ENCODE results near the gene FCER2. TPM values are rescaled to one million over a fixed set of nuclear protein-coding genes. Genes with fewer than 3 reads are reported as not detected.

The FCER2 gene
- total RNA-seq, 2 experiments from 2014 or later, result 3.3 to 4.6 TPM

DNA sequence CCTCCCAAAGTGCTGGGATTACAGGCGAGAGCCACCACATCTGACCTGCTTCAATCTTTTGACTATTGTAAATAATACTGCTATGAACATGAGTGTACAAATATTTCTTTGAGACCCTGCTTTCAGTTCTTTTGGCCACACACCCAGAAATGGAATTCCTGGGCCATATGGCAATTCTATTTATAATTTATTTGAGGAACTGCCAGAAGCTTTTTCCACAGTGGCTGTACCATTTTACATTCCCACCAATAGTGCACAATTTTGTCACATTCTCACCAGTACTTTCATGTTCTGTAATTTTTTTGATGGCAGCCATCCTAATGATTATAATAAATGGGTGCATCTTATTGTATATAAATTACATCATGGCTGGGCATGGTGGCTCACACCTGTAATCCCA lies 13.7 kb upstream of the FCER2 start:
- no peak for DNase-seq (ENCODE audit: low spot score)
- H3K4me1 ChIP-seq (ENCODE audit: insufficient read depth, low read length, poor library complexity, severe bottlenecking), result peaks cover 13% of the 10 kb centered on the region
- intact Hi-C loops (cut with micrococcal nuclease; ENCODE audit: unreplicated experiment), result no loop called here
- no peaks in the 10 kb centered on the region for H3K79me2 ChIP-seq (ENCODE audit: insufficient read depth, low read depth, low read length)
- H3K36me3 ChIP-seq (ENCODE audit: insufficient read depth, low read length), result no peaks in the 10 kb centered on the region
- POLR2A ChIA-PET, result no interaction called here
- no peaks in the 10 kb centered on the region for H3K9me3 ChIP-seq (ENCODE audit: low read length)
- no peaks in the 10 kb centered on the region for H3K9me2 ChIP-seq (ENCODE audit: insufficient read depth, low read length)
- TF ChIP-seq CTCF (conservative IDR thresholded peaks at IDR 0.05; ENCODE audit: low read length), result no peak
- TF ChIP-seq EZH2phosphoT487 (IDR thresholded peaks at IDR 0.05; ENCODE audit: borderline replicate concordance, low read depth, low read length), result no peak
- H3K4me3 ChIP-seq (ENCODE audit: low read depth, low read length, poor library complexity, severe bottlenecking), result no peak overlapping the region
- BruUV-seq (replicated peaks), result no TSS peak
- no peak overlapping the region for H3K4me2 ChIP-seq (ENCODE audit: low read length)
- CTCF ChIA-PET (ENCODE audit: unreplicated experiment), result no interaction called here
- H4K20me1 ChIP-seq (ENCODE audit: insufficient read depth, low read length), result no peaks in the 10 kb centered on the region
- H2AFZ ChIP-seq (ENCODE audit: low read length), result no peak overlapping the region
- H3K27ac ChIP-seq (ENCODE audit: low read depth, low read length, poor library complexity, severe bottlenecking), result no peak overlapping the region

GRCh38 chr19:7710616-7711015 lies 8.7 kb upstream of the FCER2 start:
- BruUV-seq (replicated peaks), result no TSS peak
- POLR2A ChIA-PET, result no interaction called here
- Histone ChIP-seq H3K4me2 (ENCODE audit: low read length) (no peak overlapping the region), H3K4me1 (ENCODE audit: insufficient read depth, low read length, poor library complexity, severe bottlenecking) (peaks cover 39% of the 10 kb centered on the region), H2AFZ (ENCODE audit: low read length) (no peak overlapping the region), H3K9me3 (ENCODE audit: low read length) (no peaks in the 10 kb centered on the region), H3K79me2 (ENCODE audit: insufficient read depth, low read depth, low read length) (no peaks in the 10 kb centered on the region), H3K4me3 (ENCODE audit: low read depth, low read length, poor library complexity, severe bottlenecking) (no peak overlapping the region), H3K36me3 (ENCODE audit: insufficient read depth, low read length) (no peaks in the 10 kb centered on the region), H4K20me1 (ENCODE audit: insufficient read depth, low read length) (no peaks in the 10 kb centered on the region), H3K27ac (ENCODE audit: low read depth, low read length, poor library complexity, severe bottlenecking) (no peak overlapping the region), H3K9me2 (ENCODE audit: insufficient read depth, low read length) (no peaks in the 10 kb centered on the region)
- intact Hi-C loops (cut with micrococcal nuclease; ENCODE audit: unreplicated experiment), result no loop called here
- no peak for DNase-seq (ENCODE audit: low spot score)
- CTCF ChIA-PET (ENCODE audit: unreplicated experiment), result no interaction called here
- TF ChIP-seq CTCF (conservative IDR thresholded peaks at IDR 0.05; ENCODE audit: low read length) (no peak), EZH2phosphoT487 (IDR thresholded peaks at IDR 0.05; ENCODE audit: borderline replicate concordance, low read depth, low read length) (no peak)

DNA sequence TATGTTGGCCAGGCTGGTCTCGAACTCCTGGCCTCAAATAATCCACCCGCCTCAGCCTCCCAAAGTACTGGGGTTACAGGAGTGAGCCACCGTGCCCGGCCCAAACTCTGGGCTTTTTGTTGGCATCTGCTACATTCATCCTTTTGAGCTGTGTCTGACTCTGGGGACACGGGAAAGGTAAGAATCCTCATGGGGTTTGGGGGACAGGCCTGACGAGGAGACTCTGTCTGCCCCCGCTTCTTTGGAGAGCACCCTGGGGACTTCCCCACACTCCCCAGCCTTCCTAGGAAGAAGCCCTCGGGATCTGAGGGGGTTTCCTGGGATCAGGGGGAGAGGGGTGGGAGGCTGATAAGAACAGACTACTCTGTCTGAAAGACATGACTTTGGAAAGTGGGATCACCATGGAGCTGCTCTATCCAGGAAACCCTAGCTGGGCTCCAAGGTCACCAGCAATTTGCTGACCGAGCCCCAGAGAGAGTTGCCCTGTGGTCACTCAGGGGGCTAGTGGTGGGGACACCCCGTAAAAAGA lies 8.1 kb upstream of the FCER2 start:
- no TSS peak for BruUV-seq (replicated peaks)
- POLR2A ChIA-PET, result no interaction called here
- peaks cover 45% of the 10 kb centered on the region for H3K4me1 ChIP-seq (ENCODE audit: insufficient read depth, low read length, poor library complexity, severe bottlenecking)
- intact Hi-C loops (cut with micrococcal nuclease; ENCODE audit: unreplicated experiment), result no loop called here
- CTCF ChIA-PET (ENCODE audit: unreplicated experiment), result no interaction called here
- H4K20me1 ChIP-seq (ENCODE audit: insufficient read depth, low read length), result no peaks in the 10 kb centered on the region
- TF ChIP-seq EZH2phosphoT487 (IDR thresholded peaks at IDR 0.05; ENCODE audit: borderline replicate concordance, low read depth, low read length) (no peak), CTCF (conservative IDR thresholded peaks at IDR 0.05; ENCODE audit: low read length) (no peak)
- DNase-seq (ENCODE audit: low spot score), result no peak
- H3K4me3 ChIP-seq (ENCODE audit: low read depth, low read length, poor library complexity, severe bottlenecking), result no peak overlapping the region
- H3K4me2 ChIP-seq (ENCODE audit: low read length), result no peak overlapping the region
- H3K79me2 ChIP-seq (ENCODE audit: insufficient read depth, low read depth, low read length), result no peaks in the 10 kb centered on the region
- H3K9me3 ChIP-seq (ENCODE audit: low read length), result no peaks in the 10 kb centered on the region
- H2AFZ ChIP-seq (ENCODE audit: low read length), result no peak overlapping the region
- H3K36me3 ChIP-seq (ENCODE audit: insufficient read depth, low read length), result no peaks in the 10 kb centered on the region
- H3K27ac ChIP-seq (ENCODE audit: low read depth, low read length, poor library complexity, severe bottlenecking), result no peak overlapping the region
- no peaks in the 10 kb centered on the region for H3K9me2 ChIP-seq (ENCODE audit: insufficient read depth, low read length)

All from OCI-LY7 (cell line).